ENCODE data around the gene CRHBP.

Gene CRHBP

GRCh38 chr5:76958991-76959767 lies 6.3 kb downstream of the CRHBP start:
- no peak for TF ChIP-seq CTCF (IDR thresholded peaks at IDR 0.05; ENCODE audit: low read length, missing control alignments)
- no peak overlapping the region for H3K4me3 ChIP-seq (replicated peaks; ENCODE audit: low read depth, low read length)
- DNase-seq (ENCODE audit: low read depth): peak; percentile 64

GRCh38 chr5:76960004-76960625 lies 7.3 kb downstream of the CRHBP start:
- no peak overlapping the region for H3K4me3 ChIP-seq (replicated peaks; ENCODE audit: low read depth, low read length)
- DNase-seq (ENCODE audit: low read depth): peak; percentile 9
- TF ChIP-seq CTCF (IDR thresholded peaks at IDR 0.05; ENCODE audit: low read length, missing control alignments): no peak

- H3K4me3 ChIP-seq (replicated peaks; ENCODE audit: low read depth, low read length): no peak overlapping the region
- DNase-seq (ENCODE audit: low read depth): no peak
- no peak for TF ChIP-seq CTCF (IDR thresholded peaks at IDR 0.05; ENCODE audit: low read length, missing control alignments)
Measured at GRCh38 chr5:76964060-76964459, 11.2 kb downstream of the CRHBP start.

GRCh38 chr5:76971511-76971910 lies 18.7 kb downstream of the CRHBP start:
- DNase-seq (ENCODE audit: low read depth): no peak
- TF ChIP-seq CTCF (IDR thresholded peaks at IDR 0.05; ENCODE audit: low read length, missing control alignments): no peak
- no peak overlapping the region for H3K4me3 ChIP-seq (replicated peaks; ENCODE audit: low read depth, low read length)

GRCh38 chr5:76972689-76973088 lies 19.8 kb downstream of the CRHBP start:
- no peak for TF ChIP-seq CTCF (IDR thresholded peaks at IDR 0.05; ENCODE audit: low read length, missing control alignments)
- DNase-seq (ENCODE audit: low read depth): no peak
- no peak overlapping the region for H3K4me3 ChIP-seq (replicated peaks; ENCODE audit: low read depth, low read length)

GRCh38 chr5:76974785-76975184 lies 21.9 kb downstream of the CRHBP start:
- DNase-seq (ENCODE audit: low read depth): no peak
- H3K4me3 ChIP-seq (replicated peaks; ENCODE audit: low read depth, low read length): no peak overlapping the region
- no peak for TF ChIP-seq CTCF (IDR thresholded peaks at IDR 0.05; ENCODE audit: low read length, missing control alignments)

Data from fibroblast of pulmonary artery (primary cell).